Superior temporal gyrus (tissue), 1 donor: ENCODE measurements around the gene VIPR1.
"Not testable (repeated sequence)": the region's sequence is repeated elsewhere in the genome, so short reads cannot be mapped to it uniquely, and the experiment has no call there.

ENCODE experiments used
- DNase-seq: peaks from one replicate; pipeline ENCODE4 v3.0.0-alpha.2; 2016; ENCODE audit errors: extremely low spot score

VIPR1 gene

GRCh38 chr3:42575137-42575741 lies 72.8 kb downstream of the VIPR1 start:
- no peak for DNase-seq

- DNase-seq, result no peak
Measured at GRCh38 chr3:42578054-42578453, 75.6 kb downstream of the VIPR1 start.

GRCh38 chr3:42579346-42579745 lies 76.9 kb downstream of the VIPR1 start:
- not testable (repeated sequence) for DNase-seq

- no peak for DNase-seq
Measured at GRCh38 chr3:42581400-42581708, 78.9 kb downstream of the VIPR1 start.

GRCh38 chr3:42581709-42582473 lies 79.4 kb downstream of the VIPR1 start, which contains the start of gene SEC22C:
SEC22C (minus strand) TSS chr3:42581967; CDS start chr3:42569046, 12,921 bp downstream.
- DNase-seq, result peak; percentile 94

- no peak for DNase-seq
Measured at GRCh38 chr3:42582474-42583070, 80.1 kb downstream of the VIPR1 start.
